ENCODE results near the gene PWWP2B.
"Not testable (repeated sequence)": the region's sequence is repeated elsewhere in the genome, so short reads cannot be mapped to it uniquely, and the experiment has no call there.

Gene PWWP2B

GRCh38 chr10:132377326-132377725 is 19.7 kb upstream of the PWWP2B start:
- H3K27me3 ChIP-seq (ENCODE audit: insufficient read depth, low read length) = no peaks in the 10 kb centered on the region
- H3K4me3 ChIP-seq (ENCODE audit: low read length) = no peak overlapping the region
- no peaks in the 10 kb centered on the region for H3K4me1 ChIP-seq (ENCODE audit: insufficient read depth, low read length)
- no peak overlapping the region for H2AFZ ChIP-seq (ENCODE audit: low read depth, low read length)
- no peaks in the 10 kb centered on the region for H3K9me3 ChIP-seq (ENCODE audit: low read length)
- H3K36me3 ChIP-seq (ENCODE audit: insufficient read depth, low read length) = no peaks in the 10 kb centered on the region

- H3K4me3 ChIP-seq (ENCODE audit: low read length); H3K27me3 ChIP-seq (ENCODE audit: insufficient read depth, low read length); H2AFZ ChIP-seq (ENCODE audit: low read depth, low read length); H3K4me1 ChIP-seq (ENCODE audit: insufficient read depth, low read length); H3K36me3 ChIP-seq (ENCODE audit: insufficient read depth, low read length); H3K9me3 ChIP-seq (ENCODE audit: low read length): not testable (repeated sequence)
Measured at GRCh38 chr10:132379026-132379425, 18.0 kb upstream of the PWWP2B start.

DNA sequence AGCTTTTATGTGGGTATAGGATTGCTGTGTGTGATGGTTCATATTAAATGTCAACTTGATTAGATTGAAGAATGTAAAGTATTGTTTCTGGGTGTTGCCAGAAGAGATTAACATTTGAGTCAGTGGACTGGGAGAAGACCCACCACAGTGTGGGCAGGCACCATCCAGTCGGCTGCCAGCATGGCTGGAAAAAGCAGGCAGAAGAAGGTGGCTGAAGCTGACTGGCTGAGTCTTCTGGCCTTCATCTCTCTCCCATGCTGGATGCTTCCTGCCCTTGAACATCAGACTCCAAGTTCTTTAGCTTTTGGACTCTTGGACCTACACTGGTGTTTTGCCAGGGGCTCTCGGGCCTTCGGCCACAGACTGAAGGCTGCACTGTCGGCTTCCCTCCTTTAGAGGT is 16.0 kb upstream of the PWWP2B start:
- H3K36me3 ChIP-seq (ENCODE audit: insufficient read depth, low read length); H3K4me1 ChIP-seq (ENCODE audit: insufficient read depth, low read length); H2AFZ ChIP-seq (ENCODE audit: low read depth, low read length); H3K27me3 ChIP-seq (ENCODE audit: insufficient read depth, low read length); H3K4me3 ChIP-seq (ENCODE audit: low read length); H3K9me3 ChIP-seq (ENCODE audit: low read length): not testable (repeated sequence)

- Histone ChIP-seq H3K27me3 (ENCODE audit: insufficient read depth, low read length) (no peaks in the 10 kb centered on the region), H3K4me1 (ENCODE audit: insufficient read depth, low read length) (peaks cover 2% of the 10 kb centered on the region), H3K9me3 (ENCODE audit: low read length) (no peaks in the 10 kb centered on the region), H3K4me3 (ENCODE audit: low read length) (no peak overlapping the region), H2AFZ (ENCODE audit: low read depth, low read length) (no peak overlapping the region), H3K36me3 (ENCODE audit: insufficient read depth, low read length) (no peaks in the 10 kb centered on the region)
Measured at GRCh38 chr10:132381741-132382140, 15.3 kb upstream of the PWWP2B start.

GRCh38 chr10:132382231-132382922 is 14.6 kb upstream of the PWWP2B start:
- Histone ChIP-seq H3K36me3 (ENCODE audit: insufficient read depth, low read length) (no peaks in the 10 kb centered on the region), H2AFZ (ENCODE audit: low read depth, low read length) (no peak overlapping the region), H3K4me3 (ENCODE audit: low read length) (no peak overlapping the region), H3K9me3 (ENCODE audit: low read length) (no peaks in the 10 kb centered on the region), H3K4me1 (ENCODE audit: insufficient read depth, low read length) (peaks cover 2% of the 10 kb centered on the region), H3K27me3 (ENCODE audit: insufficient read depth, low read length) (no peaks in the 10 kb centered on the region)

- H3K9me3 ChIP-seq (ENCODE audit: low read length) = no peaks in the 10 kb centered on the region
- H3K4me1 ChIP-seq (ENCODE audit: insufficient read depth, low read length) = peaks cover 2% of the 10 kb centered on the region
- H3K27me3 ChIP-seq (ENCODE audit: insufficient read depth, low read length) = no peaks in the 10 kb centered on the region
- no peak overlapping the region for H3K4me3 ChIP-seq (ENCODE audit: low read length)
- no peaks in the 10 kb centered on the region for H3K36me3 ChIP-seq (ENCODE audit: insufficient read depth, low read length)
- no peak overlapping the region for H2AFZ ChIP-seq (ENCODE audit: low read depth, low read length)
Measured at GRCh38 chr10:132383101-132383500, 13.9 kb upstream of the PWWP2B start.

DNA sequence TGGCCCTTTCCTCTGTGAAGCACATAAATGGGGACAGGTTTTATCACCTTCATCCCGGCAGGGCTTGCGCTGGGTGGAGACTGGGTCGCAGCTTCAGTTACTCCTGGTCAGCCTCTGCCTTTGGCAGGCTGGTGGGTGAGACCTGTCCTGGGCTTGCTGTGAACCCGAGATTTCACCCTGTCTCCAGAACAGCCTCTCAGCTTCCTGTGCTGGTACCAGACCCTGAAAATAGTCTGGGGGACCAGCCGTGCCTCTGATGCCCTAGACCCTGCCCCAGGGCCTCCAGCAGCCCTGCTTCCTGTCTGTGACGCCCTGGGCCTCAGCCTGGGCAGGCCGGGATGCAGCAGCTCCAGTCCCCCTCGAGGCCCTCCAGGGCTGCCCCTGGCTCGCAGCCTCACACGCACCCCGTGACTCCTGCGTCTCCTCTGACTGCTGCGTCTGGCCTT is 13.2 kb upstream of the PWWP2B start:
- Histone ChIP-seq H3K9me3 (ENCODE audit: low read length) (no peaks in the 10 kb centered on the region), H3K4me3 (ENCODE audit: low read length) (no peak overlapping the region), H2AFZ (ENCODE audit: low read depth, low read length) (no peak overlapping the region), H3K27me3 (ENCODE audit: insufficient read depth, low read length) (no peaks in the 10 kb centered on the region), H3K36me3 (ENCODE audit: insufficient read depth, low read length) (no peaks in the 10 kb centered on the region), H3K4me1 (ENCODE audit: insufficient read depth, low read length) (peaks cover 2% of the 10 kb centered on the region)

DNA sequence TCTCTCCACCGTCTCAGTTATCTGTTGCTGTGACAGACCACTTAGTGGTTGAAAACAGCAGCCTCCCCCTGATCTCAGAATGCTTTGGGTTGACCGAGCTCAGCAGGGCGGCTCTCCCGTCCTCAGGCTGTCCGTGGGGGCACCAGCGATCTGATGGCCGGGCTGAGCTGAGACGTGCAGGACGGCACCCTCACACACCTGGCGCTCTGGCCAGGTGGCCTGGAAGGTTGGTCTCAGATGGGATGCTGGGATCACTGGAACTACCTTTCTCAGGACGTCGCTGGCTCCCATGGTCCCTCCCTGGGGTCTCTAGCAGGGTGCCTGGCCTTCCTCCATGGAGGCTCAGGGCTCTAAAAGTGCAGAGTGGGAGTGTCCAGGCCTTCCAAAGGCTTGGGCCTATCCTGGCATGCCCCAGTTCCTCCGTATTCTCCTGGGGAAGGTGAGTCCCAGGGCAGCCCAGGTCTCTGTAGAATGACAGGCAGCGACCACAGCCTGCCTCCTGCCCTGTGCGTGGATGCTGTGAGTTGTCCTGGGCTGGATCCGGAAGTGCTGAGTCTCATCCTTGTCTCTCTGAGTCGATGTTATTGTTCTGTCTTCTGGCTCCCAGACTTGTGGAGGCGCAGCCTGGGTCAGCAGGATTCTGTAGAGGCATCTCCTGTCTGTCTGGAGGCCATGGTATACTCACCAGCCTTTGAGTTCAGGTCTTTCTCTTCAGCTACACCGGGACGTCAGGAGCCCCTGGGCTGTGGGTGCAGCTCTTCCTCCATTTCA is 12.2 kb upstream of the PWWP2B start:
- H3K27me3 ChIP-seq (ENCODE audit: insufficient read depth, low read length) = no peaks in the 10 kb centered on the region
- H2AFZ ChIP-seq (ENCODE audit: low read depth, low read length) = no peak overlapping the region
- H3K4me1 ChIP-seq (ENCODE audit: insufficient read depth, low read length) = peaks cover 6% of the 10 kb centered on the region
- no peaks in the 10 kb centered on the region for H3K9me3 ChIP-seq (ENCODE audit: low read length)
- no peak overlapping the region for H3K4me3 ChIP-seq (ENCODE audit: low read length)
- H3K36me3 ChIP-seq (ENCODE audit: insufficient read depth, low read length) = no peaks in the 10 kb centered on the region

- Histone ChIP-seq H2AFZ (ENCODE audit: low read depth, low read length) (no peak overlapping the region), H3K4me3 (ENCODE audit: low read length) (no peak overlapping the region), H3K27me3 (ENCODE audit: insufficient read depth, low read length) (no peaks in the 10 kb centered on the region), H3K9me3 (ENCODE audit: low read length) (no peaks in the 10 kb centered on the region), H3K4me1 (ENCODE audit: insufficient read depth, low read length) (peaks cover 6% of the 10 kb centered on the region), H3K36me3 (ENCODE audit: insufficient read depth, low read length) (no peaks in the 10 kb centered on the region)
Measured at GRCh38 chr10:132385389-132385667, 11.7 kb upstream of the PWWP2B start.

GRCh38 chr10:132385721-132386418 is 11.1 kb upstream of the PWWP2B start:
- Histone ChIP-seq H3K36me3 (ENCODE audit: insufficient read depth, low read length) (no peaks in the 10 kb centered on the region), H2AFZ (ENCODE audit: low read depth, low read length) (no peak overlapping the region), H3K4me1 (ENCODE audit: insufficient read depth, low read length) (peaks cover 6% of the 10 kb centered on the region), H3K9me3 (ENCODE audit: low read length) (no peaks in the 10 kb centered on the region), H3K27me3 (ENCODE audit: insufficient read depth, low read length) (no peaks in the 10 kb centered on the region), H3K4me3 (ENCODE audit: low read length) (no peak overlapping the region)

DNA sequence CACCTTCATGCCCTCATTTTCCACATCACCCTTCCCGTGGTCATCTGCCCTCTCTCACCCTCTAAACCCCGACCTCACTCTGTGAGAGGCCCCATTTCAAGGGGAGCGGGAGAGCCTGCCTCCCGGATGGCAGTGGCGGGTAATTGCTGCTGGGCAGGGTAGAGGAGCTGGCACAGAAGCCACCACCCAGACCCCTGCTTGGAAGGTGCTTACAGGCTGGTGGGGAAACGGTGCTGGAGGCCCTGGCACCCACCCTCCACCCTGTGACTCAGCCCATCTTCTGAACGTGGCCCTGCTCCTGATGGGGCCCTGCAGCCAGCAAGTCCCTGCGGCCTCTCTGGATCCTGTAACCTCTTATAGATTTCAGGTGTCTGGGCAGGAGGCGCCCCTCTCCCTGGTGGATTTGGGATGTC is 10.6 kb upstream of the PWWP2B start:
- H3K27me3 ChIP-seq (ENCODE audit: insufficient read depth, low read length) = no peaks in the 10 kb centered on the region
- H2AFZ ChIP-seq (ENCODE audit: low read depth, low read length) = no peak overlapping the region
- H3K4me1 ChIP-seq (ENCODE audit: insufficient read depth, low read length) = peaks cover 6% of the 10 kb centered on the region
- no peak overlapping the region for H3K4me3 ChIP-seq (ENCODE audit: low read length)
- H3K36me3 ChIP-seq (ENCODE audit: insufficient read depth, low read length) = no peaks in the 10 kb centered on the region
- no peaks in the 10 kb centered on the region for H3K9me3 ChIP-seq (ENCODE audit: low read length)

DNA sequence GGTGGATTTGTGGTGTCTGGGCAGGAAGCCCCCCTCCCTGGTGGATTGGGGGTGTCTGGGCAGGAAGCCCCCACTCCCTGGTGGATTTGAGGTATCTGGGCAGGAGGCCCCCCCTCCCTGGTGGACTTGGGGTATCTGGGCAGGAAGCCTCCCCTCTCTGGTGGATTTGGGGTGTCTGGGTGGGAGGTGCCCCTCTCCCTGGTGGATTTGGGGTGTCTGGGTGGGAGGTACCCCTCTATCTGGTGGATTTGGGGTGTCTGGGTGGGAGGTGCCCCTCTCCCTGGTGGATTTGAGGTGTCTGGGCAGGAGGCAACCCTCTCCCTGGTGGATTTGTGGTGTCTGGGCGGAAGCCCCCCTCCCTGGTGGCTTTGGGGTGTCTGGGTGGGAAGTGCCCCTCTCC is 10.1 kb upstream of the PWWP2B start:
- not testable (repeated sequence) for H3K27me3 ChIP-seq (ENCODE audit: insufficient read depth, low read length); H3K4me3 ChIP-seq (ENCODE audit: low read length); H3K36me3 ChIP-seq (ENCODE audit: insufficient read depth, low read length); H3K9me3 ChIP-seq (ENCODE audit: low read length); H2AFZ ChIP-seq (ENCODE audit: low read depth, low read length); H3K4me1 ChIP-seq (ENCODE audit: insufficient read depth, low read length)

DNA sequence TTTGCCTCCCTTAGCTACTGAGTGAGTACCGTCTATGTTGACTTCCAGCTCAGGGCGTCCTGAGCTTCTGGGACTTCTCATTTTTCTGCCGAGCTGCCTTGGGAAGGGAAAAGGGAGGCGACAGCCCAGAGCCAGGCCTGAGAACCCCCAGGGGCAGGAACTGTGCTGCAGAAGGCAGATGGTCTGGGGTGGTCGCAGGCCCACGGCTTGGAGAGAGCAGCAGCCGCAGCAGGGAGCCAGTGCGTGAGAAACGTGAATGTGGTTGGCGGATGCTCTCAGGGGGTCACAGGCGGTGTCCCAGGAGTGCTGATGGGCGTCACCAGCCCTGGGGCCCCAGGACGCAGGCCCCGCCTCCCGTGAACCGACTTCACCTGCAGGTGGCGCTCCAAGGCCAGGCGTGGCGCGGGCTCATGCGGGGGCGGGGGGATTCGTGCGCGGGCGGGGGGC is 9.2 kb upstream of the PWWP2B start:
- Histone ChIP-seq H2AFZ (ENCODE audit: low read depth, low read length) (no peak overlapping the region), H3K36me3 (ENCODE audit: insufficient read depth, low read length) (no peaks in the 10 kb centered on the region), H3K27me3 (ENCODE audit: insufficient read depth, low read length) (no peaks in the 10 kb centered on the region), H3K4me1 (ENCODE audit: insufficient read depth, low read length) (peaks cover 6% of the 10 kb centered on the region), H3K9me3 (ENCODE audit: low read length) (no peaks in the 10 kb centered on the region), H3K4me3 (ENCODE audit: low read length) (no peak overlapping the region)
